Dermis blood vessel endothelial cell (primary cell): ENCODE data around the gene NRIP2. TPM values are rescaled to one million over a fixed set of nuclear protein-coding genes. Genes with fewer than 3 reads are reported as not detected.

Source experiments
- DNase-seq: peaks from one replicate; pipeline ENCODE4 v3.0.0; 2010
- total RNA-seq: library from RNA; depleted of rRNA; stranded (reverse); fragments of >200 nt; gene quantifications from 2 replicates; pipeline ENCODE4 v1.2.3, GENCODE V29; 2014

The NRIP2 gene
- total RNA-seq, 1 donor from 2014 or later, result not detected

DNA sequence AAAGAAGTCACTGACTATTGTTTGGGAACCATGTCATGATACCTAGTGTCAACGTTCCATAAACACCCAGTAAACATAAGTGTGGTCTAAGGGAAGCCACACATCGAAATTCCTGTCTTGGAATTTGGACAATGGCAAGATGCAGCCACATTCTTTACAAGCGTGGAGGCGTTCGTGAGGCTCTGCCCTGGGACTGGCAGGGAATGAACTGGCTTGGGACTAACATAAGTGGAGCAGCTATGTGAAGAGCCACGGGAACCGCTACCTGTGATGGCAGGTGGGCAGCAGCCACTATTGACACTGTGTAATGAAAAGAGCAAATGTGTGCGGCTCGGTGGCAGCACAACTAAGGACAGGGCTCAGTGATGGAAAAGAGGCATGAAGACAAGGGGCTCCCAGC is 10.0 kb upstream of the NRIP2 start:
- DNase-seq, result no peak

- no peak for DNase-seq
Measured at GRCh38 chr12:2842948-2843347, 8.1 kb upstream of the NRIP2 start.

GRCh38 chr12:2841056-2841650 is 6.3 kb upstream of the NRIP2 start:
- no peak for DNase-seq

GRCh38 chr12:2836574-2836973 is 1.7 kb upstream of the NRIP2 start:
- no peak for DNase-seq

GRCh38 chr12:2835691-2836403 is 1.0 kb upstream of the NRIP2 start:
- no peak for DNase-seq

DNA sequence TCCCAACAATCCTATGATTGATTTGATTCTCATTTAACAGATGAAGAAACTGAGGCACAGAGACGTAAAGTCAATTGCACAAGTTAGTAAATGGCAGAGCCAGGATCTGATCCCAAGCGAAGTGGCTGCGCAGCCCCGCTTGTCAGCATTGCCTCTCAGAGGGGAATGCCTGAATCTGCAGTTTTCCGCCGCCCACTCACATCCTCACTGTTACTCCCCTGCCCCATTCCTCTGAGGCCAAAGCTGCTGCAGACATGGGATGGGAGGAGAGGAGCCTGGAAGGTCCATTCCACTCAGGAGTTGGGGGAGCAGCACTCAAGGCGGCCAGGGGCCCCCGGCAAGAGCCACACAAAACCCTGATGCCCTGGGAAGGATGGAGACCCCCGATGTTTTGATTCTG is 1.0 kb downstream of the NRIP2 start:
- no peak for DNase-seq

- no peak for DNase-seq
Measured at GRCh38 chr12:2833327-2833726, 1.5 kb downstream of the NRIP2 start.

DNA sequence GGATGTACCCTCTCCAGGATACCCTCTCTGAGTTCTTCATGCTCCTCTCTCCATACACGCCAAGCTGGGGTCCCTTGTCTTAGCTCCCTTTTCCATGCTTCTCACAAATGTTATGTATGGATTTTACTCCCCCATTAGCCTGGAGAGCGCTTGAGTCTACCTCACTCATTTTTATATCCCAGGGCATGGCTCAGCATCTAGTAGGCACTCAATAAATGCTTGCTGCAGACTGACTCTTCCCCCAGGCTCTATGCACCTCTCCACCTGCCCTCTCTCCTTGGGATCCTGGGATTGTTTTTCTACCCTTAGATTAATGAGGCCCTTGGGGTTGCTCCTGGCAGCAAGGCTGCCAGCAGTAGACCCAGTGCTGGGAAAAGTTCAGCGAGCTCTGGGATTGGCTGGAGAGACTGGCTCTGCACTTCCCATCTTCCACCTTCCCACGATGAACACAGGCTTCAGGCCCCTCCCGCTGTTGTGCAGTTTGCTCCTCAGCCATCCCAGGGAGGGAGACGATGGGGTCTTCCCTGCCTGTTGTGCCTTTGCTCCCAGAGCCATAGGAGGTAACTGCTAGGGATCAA is 2.2 kb downstream of the NRIP2 start:
- no peak for DNase-seq

DNA sequence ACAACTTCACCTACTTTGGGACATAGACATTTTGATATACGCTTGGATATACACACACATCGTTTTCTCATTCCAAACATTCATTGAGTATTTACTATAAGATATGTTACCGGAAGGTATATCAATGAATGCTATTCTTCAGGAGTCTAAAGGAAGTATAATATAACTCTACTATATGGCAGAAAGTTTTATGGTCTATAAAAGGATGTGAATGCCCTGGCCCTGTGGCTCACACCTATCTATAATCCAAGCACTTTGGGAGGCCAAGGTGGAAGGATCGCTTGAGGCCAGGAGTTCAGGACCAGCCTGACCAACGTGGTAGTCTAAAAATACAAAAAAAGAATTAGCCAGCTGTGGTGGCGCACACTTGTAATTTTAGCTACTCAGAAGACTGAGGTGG is 5.6 kb downstream of the NRIP2 start:
- DNase-seq, result no peak

DNA sequence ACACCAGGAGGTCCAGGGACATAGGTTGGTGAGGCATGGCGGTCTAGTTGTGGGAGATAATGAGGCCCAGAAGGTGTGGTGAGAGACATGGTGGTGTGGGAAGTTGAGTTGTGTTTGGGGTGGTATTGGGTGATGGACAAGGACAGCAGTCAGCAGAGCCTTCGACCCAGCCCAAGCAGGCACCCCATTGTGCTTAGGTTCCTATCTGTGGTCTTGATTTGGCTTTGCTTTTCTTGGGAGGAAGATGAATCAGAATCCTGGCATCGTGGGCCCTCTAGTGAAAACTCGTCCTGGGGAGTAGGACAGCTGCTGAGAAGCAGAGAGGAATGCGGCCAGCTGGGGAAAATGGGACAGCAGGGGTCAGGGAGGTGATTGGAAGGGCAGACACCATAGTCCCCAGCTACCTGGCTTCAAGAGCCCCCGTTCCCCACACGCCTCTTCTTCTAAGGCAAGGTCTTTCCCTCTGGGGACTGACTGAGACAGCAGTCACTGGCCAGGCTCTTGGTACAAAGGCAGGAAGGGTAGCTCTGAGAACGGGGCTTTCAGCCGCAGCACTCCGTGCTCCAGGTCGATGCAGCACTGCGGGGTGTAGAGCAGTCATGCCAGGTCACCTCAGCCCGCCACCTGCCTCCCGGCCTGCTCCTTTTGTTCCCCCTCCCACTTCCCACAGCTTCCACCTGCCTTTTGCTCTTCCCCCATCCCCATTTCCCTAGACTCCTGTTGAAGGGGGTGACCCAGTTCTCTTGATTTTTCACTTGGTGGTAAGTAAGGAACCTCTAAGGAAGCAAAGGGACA is 7.9 kb downstream of the NRIP2 start:
- peak; percentile 46 for DNase-seq

DNA sequence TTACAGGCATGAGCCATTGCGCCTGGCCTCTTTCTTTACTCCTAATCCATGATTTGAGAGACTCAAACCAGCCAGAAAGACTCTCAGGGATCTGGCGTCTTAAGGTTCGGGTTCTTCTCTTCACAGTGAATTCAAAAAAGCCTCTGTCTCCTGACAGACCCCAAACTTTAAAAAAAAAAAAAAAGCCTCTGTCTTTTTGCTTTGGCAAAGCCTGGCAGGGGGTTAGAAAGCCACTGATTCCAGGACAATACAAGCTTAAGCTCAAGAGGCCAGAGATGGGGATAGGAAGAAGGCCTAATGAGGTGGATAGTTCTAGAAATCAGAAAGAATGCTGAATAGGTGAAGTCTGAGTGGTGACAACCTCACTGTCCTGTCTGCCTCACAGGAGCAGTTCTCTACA is 8.8 kb downstream of the NRIP2 start:
- no peak for DNase-seq

DNA sequence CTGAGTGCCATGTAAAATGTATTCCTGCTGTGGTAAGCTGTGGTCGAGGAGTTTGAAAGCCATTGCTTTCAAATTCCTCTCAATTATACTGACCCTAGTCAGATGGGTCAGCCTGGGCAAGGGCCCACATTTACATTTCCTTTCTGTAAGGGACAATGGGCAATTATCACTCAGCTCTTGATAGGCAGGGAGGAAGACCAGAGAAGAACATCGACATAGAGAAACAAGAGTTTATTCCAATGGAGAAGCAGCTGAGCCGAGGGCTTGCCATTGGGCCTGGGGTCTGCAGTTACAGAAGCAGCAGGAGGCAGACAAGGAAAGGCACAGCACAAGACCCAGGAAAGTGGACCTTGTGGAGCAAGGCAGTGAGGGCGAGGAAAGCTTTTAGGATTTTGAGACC is 9.7 kb downstream of the NRIP2 start:
- DNase-seq, result no peak

- DNase-seq, result no peak
Measured at GRCh38 chr12:2824541-2824940, 10.3 kb downstream of the NRIP2 start.

DNA sequence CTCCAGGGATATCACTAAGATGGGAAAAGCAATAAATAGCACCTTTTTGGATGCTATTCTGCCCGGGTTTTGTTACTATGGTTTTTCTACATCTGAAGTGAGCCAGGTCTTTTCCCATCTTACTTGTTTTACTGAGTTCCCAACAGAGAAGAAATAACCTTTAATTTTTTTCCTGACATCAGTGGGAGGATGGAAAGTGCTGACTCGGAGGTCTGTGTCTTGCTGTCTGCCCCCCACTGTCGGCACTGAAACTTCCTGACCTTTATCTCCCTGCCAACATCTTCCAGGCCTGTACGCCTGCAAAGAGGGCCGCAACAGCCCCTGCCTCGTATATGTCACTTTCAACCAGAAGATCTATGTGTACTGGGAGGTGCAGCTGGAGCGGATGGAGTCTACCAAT is 11.4 kb downstream of the NRIP2 start:
- DNase-seq, result no peak

GRCh38 chr12:2820432-2820831 is 14.4 kb downstream of the NRIP2 start:
- DNase-seq, result no peak

DNA sequence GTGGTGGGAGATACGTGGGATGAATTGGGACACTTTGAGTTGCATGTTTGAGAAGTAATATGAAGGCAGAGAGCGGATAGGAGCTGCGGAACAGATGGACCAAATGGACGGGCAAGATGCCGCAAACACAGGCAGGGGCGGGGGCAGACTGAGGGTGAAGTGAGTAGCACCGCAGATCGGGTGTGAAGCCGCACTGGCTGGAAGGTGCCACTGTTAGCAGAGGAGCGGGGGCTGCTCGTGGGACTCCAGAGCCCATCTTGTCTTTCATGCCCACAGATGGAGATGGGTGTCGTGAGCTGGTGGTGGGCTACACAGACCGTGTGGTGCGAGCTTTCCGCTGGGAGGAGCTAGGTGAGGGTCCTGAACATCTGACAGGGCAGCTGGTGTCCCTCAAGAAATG is 15.0 kb downstream of the NRIP2 start:
- no peak for DNase-seq

- peak; percentile 80 for DNase-seq
Measured at GRCh38 chr12:2813214-2814185, 21.3 kb downstream of the NRIP2 start.

- peak; percentile 98 for DNase-seq
Measured at GRCh38 chr12:2812290-2813213, 22.3 kb downstream of the NRIP2 start, which contains the start of gene ITFG2. TSS of gene ITFG2 (plus strand) at chr12:2812668. CDS start at chr12:2812761, 93 bp downstream.

DNA sequence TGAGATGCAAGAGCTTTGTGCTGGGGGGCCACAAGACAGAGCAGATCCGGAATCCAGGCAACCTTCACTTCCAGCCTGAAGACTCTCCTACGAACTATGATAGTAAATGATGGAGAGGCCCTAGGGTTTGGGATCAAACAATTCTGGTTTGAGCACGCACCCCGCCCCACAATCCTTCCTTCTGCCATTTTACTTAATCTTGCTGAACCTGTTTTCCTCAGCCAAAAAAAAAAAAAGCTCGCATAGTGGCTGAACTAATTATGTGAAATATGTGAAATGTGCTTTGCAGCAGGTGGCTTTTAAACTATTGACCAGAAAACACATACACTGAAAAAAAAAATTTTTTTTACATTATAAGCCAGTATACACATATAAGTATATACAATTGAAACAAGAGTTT is 23.0 kb downstream of the NRIP2 start:
- no peak for DNase-seq

GRCh38 chr12:2806700-2807099 is 28.1 kb downstream of the NRIP2 start:
- no peak for DNase-seq

- no peak for DNase-seq
Measured at GRCh38 chr12:2805143-2805520, 29.7 kb downstream of the NRIP2 start.
